SH-SY5Y (cell line): ENCODE results near the gene THADA.

Experiments used
- GATA2 ChIP-seq: IDR thresholded peaks from 2 replicates; pipeline ENCODE4 v1.6.1; 2011; ENCODE audit warnings: mild to moderate bottlenecking, low read depth, low read length
- GATA3 ChIP-seq: IDR thresholded peaks from 2 replicates; pipeline ENCODE4 v1.6.1; 2011; ENCODE audit warnings: low read depth, mild to moderate bottlenecking, low read length, moderate library complexity

- TF ChIP-seq GATA2 = no peak
- no peak for TF ChIP-seq GATA3
Observed at GRCh38 chr2:43478412-43479086, 117.3 kb downstream of the THADA start.
